Upper lobe of left lung (tissue), 6 donors: ENCODE data around the gene PSMB7. TPM values are rescaled to one million over a fixed set of nuclear protein-coding genes. Genes with fewer than 3 reads are reported as not detected.
A peak's percentile ranks its signal among the peaks of the same experiment; 100 is the strongest.

Experiments
- ATAC-seq, 2 donors: fragments of 200-7000 bp; cut with Tn5 transposase; one replicate each; pipeline ENCODE4 v1.9.1; 2022; ENCODE audit warnings: mild to moderate bottlenecking in 2 of 2, moderate library complexity in 2 of 2; ENCODE audit not compliant: low FRiP score in 2 of 2
- DNase-seq, 2 donors: peaks; one replicate each; pipeline ENCODE4 v3.0.0-alpha.2; 2019 to 2020
- H3K27ac ChIP-seq, 4 donors: fragments of 200-600 bp; sonication (generic); one replicate each; pipeline ENCODE4 v1.5.1; 2016 to 2019
- H3K27me3 ChIP-seq, 4 donors: fragments of 200-600 bp; sonication (generic); one replicate each; pipeline ENCODE4 v1.5.1; 2017 to 2019
- H3K36me3 ChIP-seq, 4 donors: fragments of 200-600 bp; sonication (generic); one replicate each; pipeline ENCODE4 v1.5.1; 2016 to 2019
- H3K4me1 ChIP-seq, 4 donors: fragments of 200-600 bp; sonication (generic); one replicate each; pipeline ENCODE4 v1.5.1; 2018 to 2019
- H3K4me3 ChIP-seq, 4 donors: fragments of 200-600 bp; sonication (generic); one replicate each; pipeline ENCODE4 v1.5.1; 2017 to 2019; ENCODE audit warnings: mild to moderate bottlenecking in 2 of 4, moderate library complexity in 1 of 4
- H3K9me3 ChIP-seq, 4 donors: fragments of 200-600 bp; sonication (generic); one replicate each; pipeline ENCODE4 v1.5.1; 2018 to 2019
- EP300 ChIP-seq, 4 donors: sonication (generic); formaldehyde crosslinking; IDR thresholded peaks; one replicate each; pipeline ENCODE4 v1.5.1; 2017; ENCODE audit warnings: antibody characterized with exemption in 4 of 4, control low read depth in 2 of 4
- POLR2A ChIP-seq, 4 donors: fragments of 450-650 bp; IDR thresholded peaks; one replicate each; pipeline ENCODE4 v1.5.1; 2016 to 2017; ENCODE audit warnings: antibody characterized with exemption in 4 of 4, mild to moderate bottlenecking in 2 of 4
- POLR2AphosphoS5 ChIP-seq, 2 donors: sonication (generic); formaldehyde crosslinking; IDR thresholded peaks; one replicate each; pipeline ENCODE4 v1.5.1; 2017; ENCODE audit warnings: antibody characterized with exemption in 2 of 2
- WGBS, 2 donors: methylation state at CpG; one replicate each; pipeline ENCODE4 v1.1.5; 2017 to 2018; 5-methylcytosine and 5-hydroxymethylcytosine counted together
- total RNA-seq, 6 donors: library from RNA; depleted of rRNA in 4 of 6; stranded (reverse); fragments of >200 nt in 4 of 6; gene quantifications; one replicate each; pipeline versions ENCODE4 v1.1.0 to v1.2.1, GENCODE V29; 2016 to 2021
- TF ChIP-seq, protein P1 (sequence below), 6 experiments: fragments of 450-650 bp in 4 of 6; fragments of 200-600 bp in 2 of 6; sonication (generic) in 2 of 6; IDR thresholded peaks; one replicate each; pipeline ENCODE4 v1.5.1; 2016 to 2019; ENCODE audit warnings: antibody characterized with exemption in 6 of 6
- donor health status: DM: no; HTN: no; CAD: no; lungs with moderate emphysema.
- donor health status: DM: no; HTN: yes; CAD: no; lungs with severe emphysema.

Gene PSMB7
- total RNA-seq, 6 donors from 2014 or later = 17.8 to 112 (median 87.1) TPM

DNA sequence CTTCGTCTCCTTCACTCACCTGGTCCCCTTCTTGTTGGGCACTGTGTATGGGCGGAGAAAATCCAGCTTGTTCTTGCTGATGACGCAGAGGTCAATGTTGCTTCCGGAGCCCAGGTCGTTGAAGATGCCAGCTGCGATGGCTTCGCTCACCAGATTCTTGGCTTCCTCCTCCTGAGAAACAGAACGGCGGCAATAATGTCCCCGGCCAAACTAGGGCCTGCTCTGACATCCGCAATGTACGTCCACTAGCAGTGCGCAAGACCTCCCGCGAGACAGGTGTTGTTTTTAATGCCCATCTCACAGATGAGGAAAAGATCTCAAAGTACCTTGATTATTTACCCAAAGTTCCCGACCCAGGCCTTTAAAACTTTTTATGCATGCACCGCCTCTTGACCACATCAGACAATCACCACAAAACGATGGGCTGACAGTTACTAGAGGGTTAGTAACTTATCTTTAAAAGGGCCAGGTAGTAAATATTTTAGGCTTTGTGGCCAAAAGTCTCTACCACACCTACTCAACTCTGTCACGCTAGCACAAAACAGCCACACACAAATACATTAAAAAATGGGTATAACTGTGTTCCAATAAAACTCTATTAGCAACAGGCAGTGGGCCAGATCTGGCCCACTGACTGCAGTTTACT is 58.4 kb downstream of the PSMB7 start:
- TF ChIP-seq, protein P1, sequence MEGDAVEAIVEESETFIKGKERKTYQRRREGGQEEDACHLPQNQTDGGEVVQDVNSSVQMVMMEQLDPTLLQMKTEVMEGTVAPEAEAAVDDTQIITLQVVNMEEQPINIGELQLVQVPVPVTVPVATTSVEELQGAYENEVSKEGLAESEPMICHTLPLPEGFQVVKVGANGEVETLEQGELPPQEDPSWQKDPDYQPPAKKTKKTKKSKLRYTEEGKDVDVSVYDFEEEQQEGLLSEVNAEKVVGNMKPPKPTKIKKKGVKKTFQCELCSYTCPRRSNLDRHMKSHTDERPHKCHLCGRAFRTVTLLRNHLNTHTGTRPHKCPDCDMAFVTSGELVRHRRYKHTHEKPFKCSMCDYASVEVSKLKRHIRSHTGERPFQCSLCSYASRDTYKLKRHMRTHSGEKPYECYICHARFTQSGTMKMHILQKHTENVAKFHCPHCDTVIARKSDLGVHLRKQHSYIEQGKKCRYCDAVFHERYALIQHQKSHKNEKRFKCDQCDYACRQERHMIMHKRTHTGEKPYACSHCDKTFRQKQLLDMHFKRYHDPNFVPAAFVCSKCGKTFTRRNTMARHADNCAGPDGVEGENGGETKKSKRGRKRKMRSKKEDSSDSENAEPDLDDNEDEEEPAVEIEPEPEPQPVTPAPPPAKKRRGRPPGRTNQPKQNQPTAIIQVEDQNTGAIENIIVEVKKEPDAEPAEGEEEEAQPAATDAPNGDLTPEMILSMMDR (IDR thresholded peaks at IDR 0.05) = no peak
- no peak for TF ChIP-seq EP300 (IDR thresholded peaks at IDR 0.05)
- TF ChIP-seq POLR2AphosphoS5 (IDR thresholded peaks at IDR 0.05) = no peak
- TF ChIP-seq POLR2A (IDR thresholded peaks at IDR 0.05) = no peak
- H3K27ac ChIP-seq = no peak overlapping the region

DNA sequence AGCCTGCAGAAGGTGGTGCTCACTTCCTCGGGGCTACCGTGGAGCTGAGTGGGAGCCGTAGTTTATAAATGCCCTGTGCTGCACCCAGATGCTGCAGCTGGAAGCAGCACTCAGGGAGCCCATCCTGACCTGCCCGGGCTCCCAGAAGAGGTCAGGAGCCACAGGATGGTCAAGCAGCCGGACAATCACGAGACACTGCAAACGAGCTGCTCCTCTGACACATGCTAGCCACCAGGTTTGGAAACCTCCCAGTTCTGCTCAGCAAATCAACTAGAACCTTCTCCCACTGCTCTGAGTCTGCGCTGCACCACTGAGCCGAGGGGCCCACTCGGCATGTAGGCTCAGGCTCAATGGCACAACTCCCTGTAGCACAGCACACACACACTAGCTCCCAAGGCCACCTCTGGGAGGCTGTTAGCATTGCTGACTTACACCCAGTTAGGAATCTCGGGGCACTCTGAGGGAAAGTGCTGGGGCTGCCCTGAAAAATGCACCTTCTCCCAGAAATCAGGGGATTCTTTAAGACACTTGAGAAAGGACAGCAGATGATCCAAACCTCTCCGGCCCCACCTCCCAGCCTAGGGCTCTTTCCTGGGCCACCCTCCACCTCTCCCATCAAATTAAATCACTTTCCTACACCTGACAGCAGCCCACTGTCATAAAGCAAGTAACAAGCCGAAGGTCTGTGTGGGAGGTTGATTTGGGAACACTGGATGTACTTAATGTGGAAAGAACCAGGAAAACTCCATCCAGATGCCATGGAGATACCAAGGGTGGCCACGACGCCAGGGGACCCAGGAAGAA is 59.1 kb downstream of the PSMB7 start:
- H3K27ac ChIP-seq = no peak overlapping the region
- no peak overlapping the region for H3K4me3 ChIP-seq
- H3K27me3 ChIP-seq = no peaks in the 10 kb centered on the region
- no peaks in the 10 kb centered on the region for H3K4me1 ChIP-seq
- 85 to 86% methylated on average over 10 to 14 of the region's 15 CpGs for WGBS, 2 donors
- peaks cover 10 to 63% (median 40%) of the 10 kb centered on the region in 4 donors for H3K36me3 ChIP-seq
- ATAC-seq (no peak), DNase-seq (peak in 1 of 2 donors; percentile 17)
- H3K9me3 ChIP-seq = no peaks in the 10 kb centered on the region
- TF ChIP-seq, protein P1 (IDR thresholded peaks at IDR 0.05) = no peak
- TF ChIP-seq POLR2AphosphoS5 (IDR thresholded peaks at IDR 0.05) (no peak), POLR2A (IDR thresholded peaks at IDR 0.05) (no peak), EP300 (IDR thresholded peaks at IDR 0.05) (no peak)

More for the DNA sequence above, 58.4 kb downstream of the PSMB7 start:
- Histone ChIP-seq H3K36me3 (peaks cover 4 to 56% (median 34%) of the 10 kb centered on the region in 4 donors), H3K9me3 (no peaks in the 10 kb centered on the region), H3K4me1 (no peaks in the 10 kb centered on the region), H3K4me3 (no peak overlapping the region), H3K27me3 (no peaks in the 10 kb centered on the region)
- ATAC-seq (no peak), DNase-seq (peak in 1 of 2 donors; percentile 15)
- 92 to 93% methylated on average over 19 of the region's 19 CpGs for WGBS, 2 donors

DNA sequence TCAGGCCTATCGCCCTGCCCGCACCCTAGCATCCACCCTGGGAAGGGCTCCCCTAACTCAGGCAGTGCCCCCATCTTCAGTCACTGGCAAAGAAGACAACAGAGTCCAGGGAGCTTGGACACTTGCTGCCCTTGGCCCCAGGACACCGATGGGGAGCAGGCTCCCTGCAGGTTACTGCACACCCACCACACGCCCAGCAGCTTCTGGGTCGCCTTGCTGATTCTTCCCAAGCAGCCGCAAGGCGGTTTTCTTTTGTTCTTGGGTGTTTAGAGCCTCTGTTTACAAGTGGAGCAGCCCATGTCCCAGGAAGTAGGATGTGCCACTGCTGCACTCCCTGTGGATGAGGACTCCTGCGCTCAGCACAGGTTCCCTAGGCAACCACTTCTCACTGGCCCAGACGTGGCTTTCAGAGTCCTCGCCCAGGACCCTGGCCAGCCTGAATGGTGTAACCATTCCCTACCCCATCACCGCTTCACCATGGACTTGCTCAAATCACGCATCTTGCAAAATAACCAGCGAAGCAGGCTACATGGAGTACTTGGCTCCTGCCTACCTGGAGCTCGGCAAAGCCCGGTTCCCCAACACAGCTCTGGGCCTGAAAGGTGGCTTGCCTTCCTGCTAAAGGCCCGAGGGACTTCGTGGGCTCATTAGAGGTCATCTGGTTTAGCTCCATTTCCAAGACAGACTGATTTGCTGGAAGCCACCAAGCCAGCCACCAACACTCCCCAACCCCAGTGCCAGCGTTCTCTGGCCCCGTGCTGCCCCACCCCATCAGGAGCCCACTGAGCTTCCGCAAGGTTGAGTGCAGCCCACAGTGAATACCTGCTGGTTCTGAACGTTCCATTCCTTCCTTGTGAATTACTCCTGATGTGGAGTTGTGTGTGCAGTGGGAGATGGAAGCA is 60.0 kb downstream of the PSMB7 start:
- TF ChIP-seq EP300 (IDR thresholded peaks at IDR 0.05) = no peak
- TF ChIP-seq POLR2A (IDR thresholded peaks at IDR 0.05) = no peak
- TF ChIP-seq, protein P1 (IDR thresholded peaks at IDR 0.05) = no peak
- TF ChIP-seq POLR2AphosphoS5 (IDR thresholded peaks at IDR 0.05) = no peak
- peaks cover 10 to 71% (median 48%) of the 10 kb centered on the region in 4 donors for H3K36me3 ChIP-seq
- H3K27ac ChIP-seq = no peak overlapping the region
- H3K4me3 ChIP-seq = no peak overlapping the region
- no peaks in the 10 kb centered on the region for H3K9me3 ChIP-seq
- no peaks in the 10 kb centered on the region for H3K27me3 ChIP-seq
- ATAC-seq = no peak
- WGBS, 2 donors = 85 to 91% methylated on average over 14 to 21 of the region's 21 CpGs
- H3K4me1 ChIP-seq = no peaks in the 10 kb centered on the region
- DNase-seq = peak; percentile 12 to 42

DNA sequence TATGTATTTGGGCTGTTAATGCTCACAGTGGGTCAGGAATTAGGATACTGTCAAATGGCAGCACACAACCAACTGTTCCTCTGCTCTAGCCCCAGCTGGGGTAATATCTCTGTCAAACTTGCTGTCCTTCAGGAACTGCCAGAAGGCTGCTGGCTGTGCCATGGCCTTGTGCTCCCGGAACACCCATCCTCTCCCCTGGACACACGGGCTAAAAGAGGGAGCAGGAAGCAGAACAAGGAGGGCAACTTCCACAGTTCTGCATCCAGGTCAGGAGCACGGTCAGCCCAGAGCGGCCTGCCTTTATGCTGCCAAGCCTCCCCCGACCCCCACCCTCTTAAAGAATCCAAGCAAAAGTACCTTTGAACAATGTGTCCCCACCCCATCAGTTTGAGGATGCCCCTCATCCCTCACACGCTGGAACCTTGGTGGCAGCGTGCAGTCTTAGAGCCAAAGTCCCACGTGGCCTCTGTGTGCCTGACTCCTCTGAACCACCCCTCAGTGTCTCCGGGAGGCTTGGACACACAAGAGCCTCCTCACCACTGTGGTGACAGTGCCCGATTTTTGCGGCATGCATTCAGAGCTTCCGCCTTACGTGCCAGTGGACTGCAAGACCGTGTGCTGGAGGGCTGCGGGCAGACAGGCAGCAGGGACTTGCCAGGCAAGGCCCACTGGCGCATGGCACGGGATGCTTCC is 60.8 kb downstream of the PSMB7 start:
- H3K36me3 ChIP-seq = peaks cover 10 to 79% (median 55%) of the 10 kb centered on the region in 4 donors

More for the DNA sequence above, 60.8 kb downstream of the PSMB7 start:
- Histone ChIP-seq H3K27ac (no peak overlapping the region), H3K4me3 (no peak overlapping the region), H3K27me3 (no peaks in the 10 kb centered on the region), H3K4me1 (no peaks in the 10 kb centered on the region), H3K9me3 (no peaks in the 10 kb centered on the region)
- no peak for TF ChIP-seq EP300 (IDR thresholded peaks at IDR 0.05)
- no peak for TF ChIP-seq POLR2A (IDR thresholded peaks at IDR 0.05)
- TF ChIP-seq, protein P1 (IDR thresholded peaks at IDR 0.05) = no peak
- TF ChIP-seq POLR2AphosphoS5 (IDR thresholded peaks at IDR 0.05) = no peak
- ATAC-seq = no peak
- 87% methylated on average over 17 of the region's 17 CpGs; no CpG with 5 or more reads in 1 of the 2 donors for WGBS, 2 donors
- peak; percentile 19 to 58 for DNase-seq
